Stimulated activated CD4-positive, alpha-beta T cell treated with anti-CD3 and anti-CD28 coated beads, Interleukin-12 subunit alpha, Interleukin-12 subunit beta, amount 100 ng/mL, for 48 hours (primary cell): ENCODE results near the gene TBC1D22B.
"Not testable (repeated sequence)": the region's sequence is repeated elsewhere in the genome, so short reads cannot be mapped to it uniquely, and the experiment has no call there.

Source experiments
- DNase-seq, 3 donors: peaks; one replicate each; pipeline ENCODE4 v3.0.0-alpha.2; 2020; ENCODE audit warnings: low read depth in 2 of 3, low spot score in 1 of 3

TBC1D22B gene

GRCh38 chr6:37303091-37303660 lies 45.6 kb downstream of the TBC1D22B start:
- no peak for DNase-seq

GRCh38 chr6:37303891-37304503 lies 46.4 kb downstream of the TBC1D22B start:
- no peak for DNase-seq

GRCh38 chr6:37304766-37305165 lies 47.2 kb downstream of the TBC1D22B start:
- no peak for DNase-seq

GRCh38 chr6:37305841-37306425 lies 48.4 kb downstream of the TBC1D22B start:
- DNase-seq: no peak

GRCh38 chr6:37306624-37307222 lies 49.2 kb downstream of the TBC1D22B start:
- no peak for DNase-seq

DNA sequence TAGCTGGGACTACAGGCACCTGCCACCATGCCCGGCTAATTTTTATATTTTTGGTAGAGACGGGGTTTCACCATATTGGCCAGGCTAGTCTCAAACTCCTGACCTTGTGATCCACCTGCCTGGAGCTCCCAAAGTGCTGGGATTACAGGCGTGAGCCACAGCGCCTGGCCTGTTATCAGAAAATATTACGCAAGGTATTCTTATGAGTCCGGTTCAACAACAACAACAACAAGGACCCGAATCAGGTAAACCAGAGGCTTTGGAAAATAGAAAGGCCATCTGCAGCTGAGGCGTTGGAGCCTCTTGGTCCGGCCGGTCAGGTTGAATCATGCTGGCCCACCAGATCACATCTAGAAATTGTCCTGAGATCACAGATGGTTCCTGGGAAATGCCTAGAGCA lies 49.9 kb downstream of the TBC1D22B start:
- DNase-seq: not testable (repeated sequence)

DNA sequence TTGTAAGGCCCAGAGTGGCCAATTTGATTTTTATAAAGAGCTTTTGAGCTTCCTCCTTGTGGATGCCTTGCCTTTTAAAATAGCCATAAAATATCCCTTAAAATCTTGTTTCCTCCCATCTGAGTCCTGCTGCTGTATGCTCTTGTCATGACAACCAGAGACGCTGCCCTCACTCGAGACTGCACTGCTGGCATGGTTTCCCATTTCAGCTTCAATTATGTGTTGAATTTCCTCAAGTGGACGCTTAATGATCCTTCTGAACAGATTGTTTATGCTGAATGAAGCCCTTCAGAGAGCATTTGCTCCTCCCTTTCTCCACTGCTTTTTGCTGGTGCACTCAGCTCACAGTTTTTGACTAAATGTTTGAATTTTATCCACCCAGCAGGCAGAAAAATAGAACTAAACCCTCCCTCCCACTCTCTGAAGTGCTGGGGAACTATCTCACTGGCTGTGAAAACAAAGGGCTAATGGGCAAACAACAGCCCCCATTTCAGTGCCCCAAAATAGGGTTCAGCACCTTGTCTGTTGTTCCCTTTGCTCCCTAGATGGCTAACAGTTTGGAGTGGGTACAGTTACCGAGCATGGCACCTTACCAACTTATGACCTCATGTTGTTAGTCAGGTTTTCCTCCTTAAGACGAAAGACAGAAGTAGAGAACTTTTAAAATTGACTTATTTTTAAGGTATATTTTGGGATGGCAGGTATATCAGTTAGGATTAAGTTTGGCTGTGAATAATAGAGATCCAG lies 50.7 kb downstream of the TBC1D22B start:
- no peak for DNase-seq

DNA sequence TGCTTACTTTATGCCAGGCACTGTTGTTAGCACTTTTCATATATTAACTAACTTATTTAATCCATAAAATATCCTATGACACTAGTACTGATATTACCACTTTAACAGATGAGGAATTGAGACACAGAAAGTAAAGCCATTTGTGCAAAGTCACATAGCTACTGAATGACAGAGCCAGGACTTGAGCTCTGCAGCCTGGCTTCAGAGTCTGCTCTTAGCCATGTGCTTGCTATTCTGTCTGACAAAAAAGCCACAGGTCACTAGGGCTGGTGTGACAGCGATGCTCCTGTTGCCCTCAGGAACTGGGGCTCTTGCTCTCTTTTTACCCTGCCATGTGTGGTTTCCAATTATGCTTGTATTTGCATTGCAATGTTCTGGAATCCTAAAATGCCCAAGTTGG lies 51.5 kb downstream of the TBC1D22B start:
- DNase-seq: no peak

GRCh38 chr6:37309692-37310091 lies 52.1 kb downstream of the TBC1D22B start:
- DNase-seq: no peak

DNA sequence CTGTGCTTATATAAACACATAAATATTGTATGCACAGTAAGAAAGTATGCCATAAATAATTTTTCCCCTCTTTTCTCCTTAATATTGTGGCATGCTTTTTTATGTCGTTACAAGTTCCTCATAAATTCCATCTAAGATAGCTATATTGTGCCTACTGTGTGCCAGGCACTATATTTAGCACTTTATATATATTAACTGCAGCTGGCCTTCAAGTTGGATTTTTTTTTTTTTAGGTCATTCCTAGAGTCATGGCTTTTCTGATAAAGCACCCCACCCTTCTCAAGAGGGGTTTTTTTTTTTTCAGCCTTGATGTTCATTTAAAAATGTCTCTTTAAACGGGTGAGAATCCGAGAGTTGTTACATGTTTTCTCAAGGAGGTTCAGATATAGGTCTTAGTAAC lies 53.4 kb downstream of the TBC1D22B start:
- DNase-seq: no peak

DNA sequence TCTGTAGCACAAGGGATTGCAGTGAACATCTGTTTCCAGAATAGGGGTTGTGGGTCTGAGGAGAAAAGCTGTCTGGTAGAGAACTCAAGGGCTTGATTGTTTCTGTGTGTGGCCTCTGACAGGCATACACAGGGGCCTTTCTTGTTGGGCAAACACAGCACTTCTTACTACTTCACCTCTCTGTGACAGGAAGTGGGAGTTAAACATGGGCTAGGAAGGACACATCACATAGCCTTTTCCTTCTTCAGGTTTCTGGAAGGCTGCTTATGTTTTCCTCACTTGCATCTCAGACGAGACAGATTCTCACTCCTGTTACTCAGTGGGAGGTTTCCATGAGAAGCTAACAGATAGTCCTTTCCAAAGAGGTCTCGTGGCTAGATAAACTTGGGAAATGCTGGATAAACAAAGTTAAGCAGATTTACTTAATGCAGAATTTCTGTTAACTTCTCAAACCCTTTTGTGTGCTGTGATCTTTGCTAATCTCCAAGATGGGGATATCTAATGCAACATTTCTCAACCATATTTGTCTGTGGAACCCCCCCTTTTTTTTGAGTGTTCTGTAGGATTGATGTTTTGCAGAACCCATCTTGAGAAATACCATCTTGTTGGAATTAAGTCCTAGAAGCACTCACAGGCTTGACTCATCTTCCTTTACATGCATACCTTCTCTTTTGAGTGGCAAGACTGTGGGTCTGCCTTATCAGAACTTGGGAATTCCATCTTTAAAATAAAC lies 54.3 kb downstream of the TBC1D22B start:
- no peak for DNase-seq

GRCh38 chr6:37313723-37314486 lies 56.3 kb downstream of the TBC1D22B start:
- no peak for DNase-seq

DNA sequence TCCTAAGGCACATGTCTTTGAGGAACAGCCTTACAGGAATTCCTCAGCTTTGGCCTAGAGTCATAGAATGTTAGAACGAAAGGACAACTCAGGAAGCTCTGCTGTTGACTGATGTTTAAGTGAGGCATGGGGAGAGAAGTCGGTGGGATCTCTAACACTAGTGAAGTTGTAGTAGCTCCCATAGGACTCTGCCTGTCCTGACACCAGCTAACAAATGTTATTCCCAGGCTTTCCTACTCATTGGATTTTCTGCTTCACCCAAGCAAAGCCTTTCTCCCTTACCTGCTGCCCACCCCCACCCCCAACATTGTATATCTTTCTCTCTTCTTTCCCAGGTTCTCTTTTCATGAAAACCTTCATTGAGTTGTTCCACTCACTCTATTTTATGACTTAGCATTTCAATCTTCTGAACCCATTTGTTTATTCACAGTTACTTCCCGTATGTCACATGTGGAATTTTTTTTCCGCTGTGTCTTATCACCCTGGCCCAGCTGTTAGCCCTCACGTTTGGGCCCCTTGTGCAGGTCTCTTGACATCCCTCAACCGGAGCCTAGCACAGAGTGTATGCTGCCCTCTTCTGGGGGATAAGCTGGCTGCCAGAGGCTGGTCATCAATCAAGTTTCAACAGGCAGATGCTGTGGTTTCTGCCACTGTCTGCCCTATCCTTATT lies 57.0 kb downstream of the TBC1D22B start:
- peak in 2 of 3 donors; percentile 24 to 40 for DNase-seq

DNA sequence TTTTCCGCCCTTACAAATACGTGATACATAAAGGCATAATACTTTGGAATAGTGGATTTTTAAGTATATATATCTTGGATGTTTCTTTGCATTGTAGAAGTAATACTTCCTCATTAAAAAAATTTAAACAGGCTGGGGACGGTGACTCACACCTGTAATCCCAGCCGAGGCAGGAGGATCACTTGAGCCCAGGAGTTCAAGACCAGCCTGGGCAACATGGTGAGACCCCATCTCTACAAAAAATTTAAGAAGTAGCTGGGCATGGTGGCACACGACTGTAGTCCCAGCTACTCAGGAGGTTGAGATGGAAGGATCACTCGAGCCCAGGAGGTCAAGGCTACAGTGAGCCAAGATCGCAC lies 57.6 kb downstream of the TBC1D22B start:
- no peak for DNase-seq

GRCh38 chr6:37316071-37316470 lies 58.5 kb downstream of the TBC1D22B start:
- DNase-seq: no peak

DNA sequence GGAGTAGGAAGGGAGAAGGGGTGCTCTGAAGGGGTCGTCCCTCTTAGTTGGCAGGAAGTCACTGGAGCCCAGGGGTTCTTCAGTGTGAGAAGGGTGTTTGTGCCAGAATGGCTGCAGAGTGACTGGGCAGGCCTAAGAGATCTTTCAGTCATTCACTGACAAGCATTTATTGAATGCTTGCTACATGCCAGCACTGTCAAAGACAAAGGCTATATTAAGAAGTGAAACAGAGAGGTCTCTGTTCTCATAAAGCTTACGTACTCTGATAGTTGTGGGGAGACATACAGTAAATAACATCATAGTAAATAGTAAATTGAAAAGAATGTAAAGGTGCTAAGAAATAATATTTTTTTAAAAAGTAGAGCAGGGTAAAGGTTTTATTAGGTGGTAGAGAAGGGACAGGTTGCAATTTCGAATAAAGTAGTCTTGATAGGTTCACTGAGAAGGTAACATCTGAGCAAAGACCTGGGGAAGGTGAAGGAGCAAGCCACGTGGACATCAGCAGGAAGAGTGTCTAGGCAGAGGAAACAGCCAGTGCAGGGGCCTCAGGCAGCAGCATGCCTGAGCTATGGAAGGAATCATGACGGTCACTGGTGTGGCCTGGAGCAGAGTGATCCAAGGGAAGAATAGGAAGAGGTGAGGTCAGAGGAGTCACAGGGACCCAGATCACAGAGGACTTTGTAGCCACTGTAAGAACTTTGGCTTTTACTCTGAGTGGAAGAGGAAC lies 59.9 kb downstream of the TBC1D22B start:
- DNase-seq: no peak

DNA sequence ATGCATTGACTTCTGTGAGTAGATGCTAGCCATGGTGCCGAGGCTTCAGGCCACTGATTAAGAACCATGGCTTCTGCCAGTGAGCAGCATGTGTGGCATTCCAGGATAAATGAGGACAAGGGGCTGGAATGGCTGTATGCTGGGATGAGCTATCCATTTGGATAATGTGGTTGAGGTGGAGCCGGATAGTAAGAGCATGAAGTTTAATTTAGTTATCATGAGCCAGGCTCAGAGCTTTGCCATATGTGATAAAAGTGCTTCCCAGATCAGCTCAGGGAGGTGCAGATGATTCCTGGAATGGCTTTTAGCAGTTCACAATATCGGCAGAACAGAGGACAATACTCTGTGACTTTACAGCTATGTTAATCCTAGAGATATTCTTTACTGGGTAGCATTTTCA lies 61.6 kb downstream of the TBC1D22B start:
- DNase-seq: no peak

GRCh38 chr6:37319856-37320480 lies 62.4 kb downstream of the TBC1D22B start:
- no peak for DNase-seq

GRCh38 chr6:37320646-37321045 lies 63.1 kb downstream of the TBC1D22B start:
- DNase-seq: no peak
